Upper lobe of left lung (tissue), 4 donors: ENCODE results near the gene PRKCH.

Experiments used
- POLR2A ChIP-seq, 4 donors: fragments of 450-650 bp; IDR thresholded peaks; one replicate each; pipeline ENCODE4 v1.5.1; 2016 to 2017; ENCODE audit warnings: antibody characterized with exemption in 4 of 4, mild to moderate bottlenecking in 2 of 4
- TF ChIP-seq, protein P1 (sequence below), 6 experiments: fragments of 450-650 bp in 4 of 6; fragments of 200-600 bp in 2 of 6; sonication (generic) in 2 of 6; IDR thresholded peaks; one replicate each; pipeline ENCODE4 v1.5.1; 2016 to 2019; ENCODE audit warnings: antibody characterized with exemption in 6 of 6

DNA sequence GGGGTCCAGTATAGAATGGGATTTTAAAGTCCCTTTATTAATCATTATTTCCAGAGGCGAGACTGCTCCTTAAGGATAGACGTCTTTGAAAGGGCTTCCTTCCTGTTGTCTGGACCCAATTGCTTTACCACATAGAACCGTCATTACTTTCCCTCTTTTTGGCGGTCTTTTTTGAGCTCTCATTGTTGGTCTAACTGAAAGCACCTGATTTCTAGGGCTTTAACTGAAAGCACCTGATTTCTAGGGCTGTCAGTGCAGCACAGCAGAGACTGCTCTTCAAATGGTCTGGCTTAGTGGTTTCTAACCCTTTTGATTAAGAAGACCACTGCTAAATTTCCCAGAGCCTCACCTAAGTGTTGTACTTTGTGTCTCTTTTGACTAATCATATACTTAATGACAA is 95.8 kb downstream of the PRKCH start:
- no peak for TF ChIP-seq POLR2A (IDR thresholded peaks at IDR 0.05)
- TF ChIP-seq, protein P1, sequence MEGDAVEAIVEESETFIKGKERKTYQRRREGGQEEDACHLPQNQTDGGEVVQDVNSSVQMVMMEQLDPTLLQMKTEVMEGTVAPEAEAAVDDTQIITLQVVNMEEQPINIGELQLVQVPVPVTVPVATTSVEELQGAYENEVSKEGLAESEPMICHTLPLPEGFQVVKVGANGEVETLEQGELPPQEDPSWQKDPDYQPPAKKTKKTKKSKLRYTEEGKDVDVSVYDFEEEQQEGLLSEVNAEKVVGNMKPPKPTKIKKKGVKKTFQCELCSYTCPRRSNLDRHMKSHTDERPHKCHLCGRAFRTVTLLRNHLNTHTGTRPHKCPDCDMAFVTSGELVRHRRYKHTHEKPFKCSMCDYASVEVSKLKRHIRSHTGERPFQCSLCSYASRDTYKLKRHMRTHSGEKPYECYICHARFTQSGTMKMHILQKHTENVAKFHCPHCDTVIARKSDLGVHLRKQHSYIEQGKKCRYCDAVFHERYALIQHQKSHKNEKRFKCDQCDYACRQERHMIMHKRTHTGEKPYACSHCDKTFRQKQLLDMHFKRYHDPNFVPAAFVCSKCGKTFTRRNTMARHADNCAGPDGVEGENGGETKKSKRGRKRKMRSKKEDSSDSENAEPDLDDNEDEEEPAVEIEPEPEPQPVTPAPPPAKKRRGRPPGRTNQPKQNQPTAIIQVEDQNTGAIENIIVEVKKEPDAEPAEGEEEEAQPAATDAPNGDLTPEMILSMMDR (IDR thresholded peaks at IDR 0.05), result no peak
